NT2/D1 (cell line): ENCODE measurements around the gene PRKG1.
"Not testable (repeated sequence)": the region's sequence is repeated elsewhere in the genome, so short reads cannot be mapped to it uniquely, and the experiment has no call there.

Experiments
- DNase-seq: peaks from one replicate; pipeline ENCODE4 v3.0.0-alpha.2; 2011; ENCODE audit warnings: low read depth, low spot score
- H3K27me3 ChIP-seq: 2 replicates; pipeline ENCODE4 v1.6.0; 2011; ENCODE audit warnings: mild to moderate bottlenecking; ENCODE audit not compliant: insufficient read length, insufficient read depth
- H3K36me3 ChIP-seq: 2 replicates; pipeline ENCODE4 v1.6.1; 2011; ENCODE audit warnings: mild to moderate bottlenecking, low read length, mixed read lengths; ENCODE audit not compliant: insufficient read depth, insufficient read length
- H3K4me1 ChIP-seq: 2 replicates; pipeline ENCODE4 v1.5.1; 2011; ENCODE audit not compliant: insufficient read depth, insufficient read length
- H3K4me3 ChIP-seq: 2 replicates; pipeline ENCODE4 v1.5.1; 2011; ENCODE audit warnings: low read depth; ENCODE audit not compliant: insufficient read length
- H3K9ac ChIP-seq: 2 replicates; pipeline ENCODE4 v1.6.0; 2011; ENCODE audit warnings: low read depth; ENCODE audit not compliant: insufficient read length
- H3K9me3 ChIP-seq: 2 replicates; pipeline ENCODE4 v1.5.1; 2011; ENCODE audit warnings: mild to moderate bottlenecking, low read length; ENCODE audit not compliant: insufficient read depth
- SUZ12 ChIP-seq: IDR thresholded peaks from 2 replicates; pipeline ENCODE4 v1.6.1; 2011; ENCODE audit not compliant: insufficient read length, insufficient read depth; ENCODE audit errors: extremely low read depth
- YY1 ChIP-seq: IDR thresholded peaks from 2 replicates; pipeline ENCODE4 v1.6.1; 2011; ENCODE audit not compliant: insufficient read length, insufficient read depth
- ZNF274 ChIP-seq: IDR thresholded peaks from 2 replicates; pipeline ENCODE4 v1.6.1; 2011; ENCODE audit warnings: mild to moderate bottlenecking, low read depth, low read length

PRKG1 gene

GRCh38 chr10:52226197-52226847 lies 1152.0 kb downstream of the PRKG1 start:
- no peak overlapping the region for H3K4me3 ChIP-seq
- no peaks in the 10 kb centered on the region for H3K27me3 ChIP-seq
- H3K9me3 ChIP-seq: no peaks in the 10 kb centered on the region
- H3K4me1 ChIP-seq: no peaks in the 10 kb centered on the region
- no peaks in the 10 kb centered on the region for H3K36me3 ChIP-seq
- TF ChIP-seq ZNF274 (no peak), YY1 (no peak), SUZ12 (no peak)
- no peak overlapping the region for H3K9ac ChIP-seq
- no peak for DNase-seq

GRCh38 chr10:52228556-52228955 lies 1154.3 kb downstream of the PRKG1 start:
- TF ChIP-seq YY1 (no peak), ZNF274 (no peak), SUZ12 (no peak)
- Histone ChIP-seq H3K9ac (no peak overlapping the region), H3K9me3 (no peaks in the 10 kb centered on the region), H3K4me3 (no peak overlapping the region), H3K36me3 (no peaks in the 10 kb centered on the region), H3K27me3 (no peaks in the 10 kb centered on the region), H3K4me1 (no peaks in the 10 kb centered on the region)
- no peak for DNase-seq

- H3K36me3 ChIP-seq: no peaks in the 10 kb centered on the region
- no peaks in the 10 kb centered on the region for H3K9me3 ChIP-seq
- H3K4me1 ChIP-seq: no peaks in the 10 kb centered on the region
- no peak overlapping the region for H3K4me3 ChIP-seq
- TF ChIP-seq YY1 (no peak), ZNF274 (no peak), SUZ12 (no peak)
- H3K9ac ChIP-seq: no peak overlapping the region
- no peaks in the 10 kb centered on the region for H3K27me3 ChIP-seq
- no peak for DNase-seq
Measured at GRCh38 chr10:52229291-52229931, 1155.1 kb downstream of the PRKG1 start.

- TF ChIP-seq YY1 (no peak), ZNF274 (no peak), SUZ12 (no peak)
- H3K9ac ChIP-seq: no peak overlapping the region
- no peaks in the 10 kb centered on the region for H3K36me3 ChIP-seq
- no peaks in the 10 kb centered on the region for H3K27me3 ChIP-seq
- H3K4me3 ChIP-seq: peak overlapping the region; percentile 4
- no peaks in the 10 kb centered on the region for H3K4me1 ChIP-seq
- no peaks in the 10 kb centered on the region for H3K9me3 ChIP-seq
- DNase-seq: no peak
Measured at GRCh38 chr10:52232561-52233350, 1158.5 kb downstream of the PRKG1 start.

GRCh38 chr10:52233351-52233991 lies 1159.2 kb downstream of the PRKG1 start:
- not testable (repeated sequence) for H3K9me3 ChIP-seq, H3K36me3 ChIP-seq, H3K27me3 ChIP-seq, H3K9ac ChIP-seq, H3K4me1 ChIP-seq, DNase-seq
- H3K4me3 ChIP-seq: peak overlapping the region; percentile 4

- Histone ChIP-seq H3K36me3 (no peaks in the 10 kb centered on the region), H3K9me3 (no peaks in the 10 kb centered on the region), H3K4me1 (no peaks in the 10 kb centered on the region), H3K9ac (no peak overlapping the region), H3K4me3 (no peak overlapping the region), H3K27me3 (no peaks in the 10 kb centered on the region)
- DNase-seq: no peak
- TF ChIP-seq YY1 (no peak), SUZ12 (no peak), ZNF274 (no peak)
Measured at GRCh38 chr10:52239771-52240170, 1165.5 kb downstream of the PRKG1 start.

- Histone ChIP-seq H3K9ac (no peak overlapping the region), H3K9me3 (no peaks in the 10 kb centered on the region), H3K4me3 (no peak overlapping the region), H3K36me3 (no peaks in the 10 kb centered on the region), H3K27me3 (no peaks in the 10 kb centered on the region), H3K4me1 (no peaks in the 10 kb centered on the region)
- TF ChIP-seq YY1 (no peak), SUZ12 (no peak), ZNF274 (no peak)
- no peak for DNase-seq
Measured at GRCh38 chr10:52245547-52245946, 1171.3 kb downstream of the PRKG1 start.

- H3K36me3 ChIP-seq, DNase-seq, H3K4me1 ChIP-seq, H3K4me3 ChIP-seq, H3K9me3 ChIP-seq, H3K9ac ChIP-seq, H3K27me3 ChIP-seq: not testable (repeated sequence)
Measured at GRCh38 chr10:52247929-52248328, 1173.6 kb downstream of the PRKG1 start.
